Chondrocyte (in vitro differentiated cells): Measurements from ENCODE around the gene CEP68. TPM values are rescaled to one million over a fixed set of nuclear protein-coding genes. Genes with fewer than 3 reads are reported as not detected.
"Not testable (repeated sequence)": the region's sequence is repeated elsewhere in the genome, so short reads cannot be mapped to it uniquely, and the experiment has no call there.

ENCODE experiments used
- DNase-seq: peaks from one replicate; pipeline ENCODE4 v3.0.0; 2021; ENCODE audit warnings: mixed read lengths, low spot score
- H3K27ac Mint-ChIP-seq: one replicate; pipeline ENCODE4 v1.8.0; 2021; ENCODE audit warnings: mild to moderate bottlenecking, moderate library complexity, mixed read lengths; ENCODE audit not compliant: unreplicated experiment
- H3K27me3 Mint-ChIP-seq: 2 replicates; pipeline ENCODE4 v1.8.0; 2021; ENCODE audit warnings: low read depth, mixed read lengths
- H3K36me3 Mint-ChIP-seq: 2 replicates; pipeline ENCODE4 v1.8.0; 2021; ENCODE audit warnings: low read depth, mixed read lengths
- H3K4me1 Mint-ChIP-seq: 2 replicates; pipeline ENCODE4 v1.8.0; 2021; ENCODE audit warnings: low read depth, mild to moderate bottlenecking, mixed read lengths
- H3K4me3 Mint-ChIP-seq: one replicate; pipeline ENCODE4 v1.8.0; 2021; ENCODE audit warnings: mild to moderate bottlenecking, moderate library complexity, mixed read lengths; ENCODE audit not compliant: unreplicated experiment
- H3K9me3 Mint-ChIP-seq: 2 replicates; pipeline ENCODE4 v1.8.0; 2021; ENCODE audit warnings: low read depth, mixed read lengths
- CTCF ChIP-seq: fragments of 200-600 bp; sonication (generic); IDR thresholded peaks from 2 replicates; pipeline ENCODE4 v1.5.0; 2021; ENCODE audit warnings: antibody characterized with exemption, mild to moderate bottlenecking, moderate library complexity
- total RNA-seq: library from RNA; stranded (reverse); gene quantifications from 3 replicates; pipeline ENCODE4 v1.2.1, GENCODE V29; 2021

The CEP68 gene
- total RNA-seq, 1 donor from 2014 or later = 12.2 TPM

DNA sequence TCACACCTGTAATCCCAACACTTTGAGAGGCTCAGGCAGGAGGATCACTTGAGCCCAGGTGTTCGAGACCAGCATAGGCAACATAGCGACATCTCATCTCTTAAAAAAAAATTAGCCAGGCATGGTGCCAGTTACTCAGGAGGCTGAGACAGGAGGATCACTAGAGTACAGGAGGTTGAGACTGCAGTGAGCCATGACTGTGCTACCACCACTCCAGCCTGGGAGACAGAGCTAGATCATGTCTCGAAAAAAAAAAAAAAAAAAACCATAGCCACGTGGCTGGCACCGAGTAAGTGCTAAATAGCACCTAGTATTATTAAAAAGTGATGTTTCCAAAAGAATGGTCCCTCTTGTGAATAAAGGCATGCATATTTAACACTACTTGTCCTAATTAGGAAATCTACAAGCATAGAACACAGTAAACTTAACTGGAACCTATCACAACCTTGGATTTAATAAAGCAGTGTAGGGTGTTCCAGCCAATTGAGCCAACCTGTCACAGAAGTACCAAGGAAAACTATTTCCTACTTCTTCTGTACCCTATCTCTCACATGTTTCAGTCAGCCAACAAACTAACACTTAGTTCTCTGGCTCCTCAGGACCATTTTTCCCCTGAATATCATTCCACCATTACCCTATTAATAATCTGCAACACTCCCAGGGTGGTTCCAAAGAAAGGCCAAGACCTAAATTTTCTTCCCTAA is 64.9 kb downstream of the CEP68 start:
- H3K4me1 Mint-ChIP-seq = peaks cover 55% of the 10 kb centered on the region
- no peaks in the 10 kb centered on the region for H3K27me3 Mint-ChIP-seq
- no peak overlapping the region for H3K4me3 Mint-ChIP-seq
- peak overlapping the region; percentile 65 for H3K27ac Mint-ChIP-seq
- H3K36me3 Mint-ChIP-seq = no peaks in the 10 kb centered on the region
- H3K9me3 Mint-ChIP-seq = no peaks in the 10 kb centered on the region
- TF ChIP-seq CTCF = no peak
- DNase-seq = no peak

DNA sequence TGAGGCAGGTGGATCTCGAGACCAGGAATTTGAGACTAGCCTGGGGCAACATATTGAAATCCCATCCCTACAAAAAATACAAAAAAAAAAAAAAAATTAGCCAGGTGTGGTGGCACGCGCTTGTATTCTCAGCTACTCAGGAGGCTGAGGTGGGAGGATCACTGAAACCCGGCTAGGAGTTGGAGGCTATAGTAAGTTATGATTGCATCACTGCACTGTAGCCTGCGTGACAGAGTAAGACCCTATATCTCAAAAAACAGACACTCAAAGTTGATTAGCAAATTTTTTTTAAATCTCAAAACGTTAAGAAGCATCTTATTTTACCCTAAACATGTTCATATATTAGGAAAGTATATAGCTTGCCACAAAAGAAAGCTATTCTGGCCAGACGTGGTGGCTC is 66.1 kb downstream of the CEP68 start:
- H3K9me3 Mint-ChIP-seq = no peaks in the 10 kb centered on the region
- H3K27ac Mint-ChIP-seq = no peak overlapping the region
- no peaks in the 10 kb centered on the region for H3K36me3 Mint-ChIP-seq
- TF ChIP-seq CTCF = no peak
- H3K27me3 Mint-ChIP-seq = no peaks in the 10 kb centered on the region
- DNase-seq = no peak
- no peak overlapping the region for H3K4me3 Mint-ChIP-seq
- peaks cover 60% of the 10 kb centered on the region for H3K4me1 Mint-ChIP-seq

GRCh38 chr2:65125457-65125856 is 69.2 kb downstream of the CEP68 start:
- H3K4me3 Mint-ChIP-seq = peak overlapping the region; percentile 31
- not testable (repeated sequence) for H3K36me3 Mint-ChIP-seq, DNase-seq

GRCh38 chr2:65128297-65129190 is 72.3 kb downstream of the CEP68 start:
- no peak for TF ChIP-seq CTCF
- Mint-ChIP-seq H3K4me3 (peak overlapping the region; percentile 100), H3K27me3 (no peaks in the 10 kb centered on the region), H3K36me3 (no peaks in the 10 kb centered on the region), H3K4me1 (peaks cover 60% of the 10 kb centered on the region), H3K27ac (peak overlapping the region; percentile 100), H3K9me3 (no peaks in the 10 kb centered on the region)
- DNase-seq = no peak

More at GRCh38 chr2:65125457-65125856, 69.2 kb downstream of the CEP68 start:
- Mint-ChIP-seq H3K27ac (peak overlapping the region; percentile 67), H3K4me1 (peaks cover 58% of the 10 kb centered on the region)
- not testable (repeated sequence) for H3K27me3 Mint-ChIP-seq, H3K9me3 Mint-ChIP-seq

- no peaks in the 10 kb centered on the region for H3K36me3 Mint-ChIP-seq
- peaks cover 56% of the 10 kb centered on the region for H3K4me1 Mint-ChIP-seq
- peak overlapping the region; percentile 100 for H3K4me3 Mint-ChIP-seq
- TF ChIP-seq CTCF = no peak
- peak; percentile 90 for DNase-seq
- peak overlapping the region; percentile 100 for H3K27ac Mint-ChIP-seq
- no peaks in the 10 kb centered on the region for H3K9me3 Mint-ChIP-seq
- no peaks in the 10 kb centered on the region for H3K27me3 Mint-ChIP-seq
These were observed 73.1 kb downstream of the CEP68 start for GRCh38 chr2:65129286-65129825.
